ENCODE measurements around the gene MLF1. TPM values are rescaled to one million over a fixed set of nuclear protein-coding genes. Genes with fewer than 3 reads are reported as not detected.

Gene MLF1, protein sequence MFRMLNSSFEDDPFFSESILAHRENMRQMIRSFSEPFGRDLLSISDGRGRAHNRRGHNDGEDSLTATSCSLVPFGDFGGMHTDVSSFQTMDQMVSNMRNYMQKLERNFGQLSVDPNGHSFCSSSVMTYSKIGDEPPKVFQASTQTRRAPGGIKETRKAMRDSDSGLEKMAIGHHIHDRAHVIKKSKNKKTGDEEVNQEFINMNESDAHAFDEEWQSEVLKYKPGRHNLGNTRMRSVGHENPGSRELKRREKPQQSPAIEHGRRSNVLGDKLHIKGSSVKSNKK
- 0.67 TPM for polyA plus RNA-seq (2012; ENCODE audit: low read depth, missing spikeins)

DNA sequence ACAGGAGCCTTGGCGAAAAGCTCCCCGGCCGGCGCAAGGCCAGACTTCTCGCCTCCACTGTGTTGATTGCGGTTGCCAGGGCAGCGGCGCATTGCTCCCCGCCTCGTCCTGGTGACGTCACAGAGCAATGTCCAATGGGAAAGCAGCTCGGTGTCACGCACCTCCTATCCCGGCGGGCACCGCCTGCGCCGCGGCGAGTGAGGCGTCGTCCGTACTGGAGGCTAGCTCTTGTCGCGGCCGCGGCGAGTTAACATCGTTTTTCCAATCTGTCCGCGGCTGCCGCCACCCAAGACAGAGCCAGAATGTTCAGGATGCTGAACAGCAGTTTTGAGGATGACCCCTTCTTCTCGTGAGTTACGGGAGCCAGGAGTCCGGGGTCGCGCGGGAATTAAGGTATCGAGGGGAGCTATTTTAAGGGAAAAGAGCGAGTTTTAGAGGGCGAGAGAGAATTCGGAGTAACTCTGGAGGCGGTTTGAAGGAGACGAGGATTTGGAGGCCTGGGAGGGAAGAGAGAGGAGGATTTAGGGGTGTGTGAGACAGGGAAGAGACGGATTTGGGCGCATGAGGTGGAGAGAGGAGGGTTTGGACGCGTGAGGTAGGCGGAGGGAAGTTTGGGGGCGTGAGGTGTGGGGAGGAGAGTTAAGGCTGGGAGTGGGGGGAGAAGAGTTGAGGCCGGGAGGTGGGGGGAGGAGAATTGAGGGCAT is at the start of gene MLF1:
TSS of gene MLF1 (plus strand) at position 196 of the 704 bp plus-strand sequence. CDS start at position 303, 107 bp downstream.
- DNase-seq (ENCODE audit: insufficient read length, low spot score) (peak; percentile 78), FAIRE-seq (peak; percentile 97)
- no peak for TF ChIP-seq POLR2AphosphoS5 (IDR thresholded peaks at IDR 0.05; ENCODE audit: low read depth, low read length)
- no peak for TF ChIP-seq TAF1 (IDR thresholded peaks at IDR 0.05; ENCODE audit: low read depth, low read length)
- TF ChIP-seq POU2F2 (IDR thresholded peaks at IDR 0.05; ENCODE audit: low read depth, low read length) = no peak
- TF ChIP-seq PAX5 (IDR thresholded peaks at IDR 0.05; ENCODE audit: insufficient read depth, low read length, severe bottlenecking) = no peak
- no peak for TF ChIP-seq SPI1 (IDR thresholded peaks at IDR 0.05; ENCODE audit: low read depth, low read length)
- no peak for TF ChIP-seq POLR2A (IDR thresholded peaks at IDR 0.05; ENCODE audit: low read depth, low read length)

DNA sequence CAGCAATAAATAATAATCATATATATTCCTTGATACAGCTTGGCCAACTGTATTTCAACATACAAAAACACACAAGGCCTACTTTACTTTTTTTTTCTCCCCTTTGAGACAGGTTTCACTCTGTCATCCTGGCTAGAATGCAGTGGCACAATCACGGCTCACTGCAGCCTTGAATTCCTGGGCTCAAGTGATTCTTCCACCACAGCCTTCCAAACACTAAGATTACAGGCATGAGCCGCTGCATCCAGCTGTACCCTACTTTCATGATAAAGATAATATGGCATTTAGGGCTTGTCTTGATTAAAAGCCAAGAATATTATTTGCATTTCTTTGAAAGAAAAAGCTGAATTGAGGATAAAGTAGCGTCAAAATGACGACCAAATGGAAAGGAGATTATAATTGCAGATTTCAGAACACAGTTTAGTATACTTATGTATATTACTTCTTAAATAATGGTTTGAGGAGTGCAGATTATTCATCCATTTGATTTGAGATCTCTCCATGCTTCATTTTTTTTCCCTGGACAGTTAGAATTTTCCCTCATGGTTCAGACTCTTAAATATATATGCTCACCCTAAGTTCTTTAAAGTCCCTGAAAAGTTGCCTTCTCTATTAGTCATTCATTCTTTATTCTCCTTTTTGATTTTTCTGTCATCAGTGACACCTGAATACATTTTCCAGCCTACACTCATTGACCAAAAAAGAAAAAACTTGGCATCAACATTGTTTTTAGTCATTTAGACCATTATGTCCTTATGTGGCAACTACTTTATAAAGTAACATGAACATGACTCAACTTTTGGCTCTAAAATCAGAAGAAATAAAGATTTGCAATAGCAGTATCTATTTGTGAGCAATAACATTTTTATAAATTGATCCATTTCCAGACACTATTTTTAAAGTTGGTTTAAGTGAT is 48.5 kb upstream of the MLF1 start:
- FAIRE-seq (no peak), DNase-seq (ENCODE audit: insufficient read length, low spot score) (no peak)
- no peak for TF ChIP-seq POLR2A (IDR thresholded peaks at IDR 0.05; ENCODE audit: low read depth, low read length)
- no peak for TF ChIP-seq TAF1 (IDR thresholded peaks at IDR 0.05; ENCODE audit: low read depth, low read length)
- TF ChIP-seq PAX5 (IDR thresholded peaks at IDR 0.05; ENCODE audit: insufficient read depth, low read length, severe bottlenecking) = no peak
- TF ChIP-seq SPI1 (IDR thresholded peaks at IDR 0.05; ENCODE audit: low read depth, low read length) = no peak
- no peak for TF ChIP-seq POU2F2 (IDR thresholded peaks at IDR 0.05; ENCODE audit: low read depth, low read length)
- TF ChIP-seq POLR2AphosphoS5 (IDR thresholded peaks at IDR 0.05; ENCODE audit: low read depth, low read length) = no peak

DNA sequence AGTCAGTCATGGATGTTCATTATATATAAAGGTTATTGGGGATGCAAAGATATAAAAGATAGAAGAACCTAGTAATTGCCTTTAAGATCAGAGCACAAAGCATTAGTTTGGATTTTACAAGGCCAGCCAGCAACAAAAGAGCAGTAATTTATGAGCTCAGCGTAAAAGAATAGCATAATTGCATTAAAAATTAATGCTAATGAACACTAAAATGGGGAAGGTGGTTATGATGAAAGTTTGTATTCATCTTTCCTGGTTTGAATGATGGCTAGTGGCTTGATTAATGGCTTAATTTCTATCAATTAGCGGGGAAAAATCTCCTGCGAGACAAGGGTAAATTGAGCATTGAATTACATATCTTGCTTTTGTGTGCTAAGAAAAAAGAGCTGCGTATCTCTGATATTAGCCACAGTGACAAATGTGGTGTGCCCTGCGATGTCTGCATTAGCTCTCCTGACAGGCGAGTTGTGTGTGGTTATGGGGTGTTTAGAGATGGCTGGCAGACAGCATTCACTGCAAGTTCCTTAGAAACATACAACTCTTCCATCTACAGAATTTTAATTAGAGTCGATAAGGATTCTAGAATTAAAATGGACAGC is 42.8 kb upstream of the MLF1 start:
- no peak for FAIRE-seq
- no peak for DNase-seq (ENCODE audit: insufficient read length, low spot score)
- TF ChIP-seq TAF1 (IDR thresholded peaks at IDR 0.05; ENCODE audit: low read depth, low read length) (no peak), SPI1 (IDR thresholded peaks at IDR 0.05; ENCODE audit: low read depth, low read length) (no peak), POLR2AphosphoS5 (IDR thresholded peaks at IDR 0.05; ENCODE audit: low read depth, low read length) (no peak), POLR2A (IDR thresholded peaks at IDR 0.05; ENCODE audit: low read depth, low read length) (no peak), PAX5 (IDR thresholded peaks at IDR 0.05; ENCODE audit: insufficient read depth, low read length, severe bottlenecking) (no peak), POU2F2 (IDR thresholded peaks at IDR 0.05; ENCODE audit: low read depth, low read length) (no peak)

DNA sequence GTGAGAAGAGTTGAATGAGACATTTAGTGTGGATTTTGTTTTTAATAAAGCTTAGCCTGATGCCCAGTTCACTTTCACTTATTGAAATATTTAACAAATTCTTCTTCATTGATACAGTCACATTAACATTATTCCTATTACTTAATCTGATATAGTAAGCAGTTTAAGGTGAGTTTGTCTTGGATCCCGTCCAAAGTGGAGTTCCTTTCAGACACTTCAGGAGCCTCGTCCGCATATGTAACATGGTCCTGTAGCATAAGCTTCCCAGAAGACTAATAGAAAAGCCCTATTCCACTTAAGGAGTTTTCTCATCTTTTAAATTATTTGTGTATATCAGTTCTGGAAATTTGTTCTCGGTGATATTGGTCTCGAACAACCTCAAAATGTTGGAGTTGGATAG is 39.7 kb upstream of the MLF1 start:
- no peak for TF ChIP-seq POU2F2 (IDR thresholded peaks at IDR 0.05; ENCODE audit: low read depth, low read length)
- TF ChIP-seq POLR2AphosphoS5 (IDR thresholded peaks at IDR 0.05; ENCODE audit: low read depth, low read length) = no peak
- TF ChIP-seq POLR2A (IDR thresholded peaks at IDR 0.05; ENCODE audit: low read depth, low read length) = no peak
- no peak for TF ChIP-seq PAX5 (IDR thresholded peaks at IDR 0.05; ENCODE audit: insufficient read depth, low read length, severe bottlenecking)
- no peak for TF ChIP-seq SPI1 (IDR thresholded peaks at IDR 0.05; ENCODE audit: low read depth, low read length)
- no peak for TF ChIP-seq TAF1 (IDR thresholded peaks at IDR 0.05; ENCODE audit: low read depth, low read length)
- FAIRE-seq = no peak
- DNase-seq (ENCODE audit: insufficient read length, low spot score) = no peak

DNA sequence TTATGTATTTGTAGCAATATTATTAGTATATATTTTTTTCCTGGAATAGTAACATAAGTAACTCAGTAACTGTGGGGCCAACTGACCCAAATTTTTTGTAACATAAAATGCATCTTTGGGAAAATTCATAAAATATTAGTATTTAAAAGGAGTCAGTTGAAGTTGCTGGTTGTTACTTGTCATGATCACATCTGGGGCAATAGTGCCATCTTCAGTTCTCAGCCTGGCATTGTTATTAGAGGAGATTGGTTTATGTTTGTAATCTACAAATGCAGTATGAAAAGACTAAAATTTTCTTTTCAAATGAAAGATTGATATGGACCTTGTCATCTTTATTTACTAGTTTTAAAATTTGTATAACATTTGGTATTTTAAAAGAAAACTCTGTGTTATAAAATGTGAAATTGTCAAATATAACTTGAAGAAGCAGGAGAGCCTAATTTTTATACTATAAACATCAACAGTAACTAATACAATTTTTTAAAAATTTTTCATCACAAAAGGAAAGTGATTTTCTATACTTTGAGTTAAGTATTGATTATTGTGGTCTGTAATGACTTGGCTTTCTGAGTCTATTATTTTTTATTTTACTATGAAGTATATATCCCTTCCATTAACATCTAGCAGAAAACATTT is 38.8 kb upstream of the MLF1 start:
- DNase-seq (ENCODE audit: insufficient read length, low spot score) (no peak), FAIRE-seq (no peak)
- TF ChIP-seq PAX5 (IDR thresholded peaks at IDR 0.05; ENCODE audit: insufficient read depth, low read length, severe bottlenecking) (no peak), TAF1 (IDR thresholded peaks at IDR 0.05; ENCODE audit: low read depth, low read length) (no peak), POU2F2 (IDR thresholded peaks at IDR 0.05; ENCODE audit: low read depth, low read length) (no peak), POLR2AphosphoS5 (IDR thresholded peaks at IDR 0.05; ENCODE audit: low read depth, low read length) (no peak), POLR2A (IDR thresholded peaks at IDR 0.05; ENCODE audit: low read depth, low read length) (no peak), SPI1 (IDR thresholded peaks at IDR 0.05; ENCODE audit: low read depth, low read length) (no peak)

DNA sequence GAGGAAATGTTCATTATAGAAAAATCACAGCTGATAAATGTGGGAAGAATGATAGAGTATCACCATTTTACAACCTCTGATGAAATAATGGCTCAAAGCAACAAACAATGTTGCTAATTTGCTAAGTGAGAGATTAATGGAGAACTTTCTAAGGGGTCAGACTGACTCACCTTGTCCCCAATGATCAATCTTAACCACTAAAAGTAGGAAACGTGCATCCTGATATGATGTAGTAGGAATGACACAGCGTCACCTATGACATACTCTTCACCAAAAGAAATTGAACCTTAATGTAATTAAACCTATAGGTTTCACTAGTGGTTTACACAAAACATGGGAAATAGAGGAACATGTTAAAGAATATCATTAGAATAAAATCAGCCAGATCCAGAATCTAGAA is 35.1 kb upstream of the MLF1 start:
- TF ChIP-seq PAX5 (IDR thresholded peaks at IDR 0.05; ENCODE audit: insufficient read depth, low read length, severe bottlenecking) (no peak), POU2F2 (IDR thresholded peaks at IDR 0.05; ENCODE audit: low read depth, low read length) (no peak), POLR2A (IDR thresholded peaks at IDR 0.05; ENCODE audit: low read depth, low read length) (no peak), SPI1 (IDR thresholded peaks at IDR 0.05; ENCODE audit: low read depth, low read length) (no peak), POLR2AphosphoS5 (IDR thresholded peaks at IDR 0.05; ENCODE audit: low read depth, low read length) (no peak), TAF1 (IDR thresholded peaks at IDR 0.05; ENCODE audit: low read depth, low read length) (no peak)
- DNase-seq (ENCODE audit: insufficient read length, low spot score) = no peak
- FAIRE-seq = no peak

DNA sequence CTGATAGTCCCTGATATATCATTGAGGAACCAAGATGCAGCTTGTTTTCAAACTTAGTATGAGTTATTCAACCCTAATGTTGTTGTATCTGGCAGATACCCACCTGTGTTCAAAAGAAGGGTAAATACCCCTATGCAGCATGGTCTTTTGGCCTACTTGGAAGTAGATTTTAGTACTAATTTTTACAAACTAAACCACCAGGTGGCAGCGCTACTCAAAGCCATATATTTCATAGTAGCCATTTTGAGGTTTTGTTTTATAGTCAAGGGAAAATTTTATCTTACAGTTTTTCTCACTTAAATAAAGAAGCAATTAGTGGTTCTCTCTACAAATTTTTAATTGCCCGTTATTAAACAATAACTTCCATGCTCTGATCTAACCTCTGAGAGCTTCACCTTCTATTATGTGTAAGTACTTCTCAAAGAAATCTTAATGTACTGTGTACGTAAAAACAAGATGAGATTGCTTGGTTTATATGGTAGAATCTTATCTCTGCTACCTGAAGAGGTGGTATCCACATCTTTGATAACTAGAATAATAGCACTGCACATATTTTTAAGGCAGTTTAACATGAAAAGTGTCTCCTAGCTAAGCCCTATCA is 31.5 kb upstream of the MLF1 start:
- FAIRE-seq (no peak), DNase-seq (ENCODE audit: insufficient read length, low spot score) (no peak)
- no peak for TF ChIP-seq POLR2A (IDR thresholded peaks at IDR 0.05; ENCODE audit: low read depth, low read length)
- no peak for TF ChIP-seq POLR2AphosphoS5 (IDR thresholded peaks at IDR 0.05; ENCODE audit: low read depth, low read length)
- no peak for TF ChIP-seq SPI1 (IDR thresholded peaks at IDR 0.05; ENCODE audit: low read depth, low read length)
- no peak for TF ChIP-seq POU2F2 (IDR thresholded peaks at IDR 0.05; ENCODE audit: low read depth, low read length)
- no peak for TF ChIP-seq TAF1 (IDR thresholded peaks at IDR 0.05; ENCODE audit: low read depth, low read length)
- no peak for TF ChIP-seq PAX5 (IDR thresholded peaks at IDR 0.05; ENCODE audit: insufficient read depth, low read length, severe bottlenecking)

DNA sequence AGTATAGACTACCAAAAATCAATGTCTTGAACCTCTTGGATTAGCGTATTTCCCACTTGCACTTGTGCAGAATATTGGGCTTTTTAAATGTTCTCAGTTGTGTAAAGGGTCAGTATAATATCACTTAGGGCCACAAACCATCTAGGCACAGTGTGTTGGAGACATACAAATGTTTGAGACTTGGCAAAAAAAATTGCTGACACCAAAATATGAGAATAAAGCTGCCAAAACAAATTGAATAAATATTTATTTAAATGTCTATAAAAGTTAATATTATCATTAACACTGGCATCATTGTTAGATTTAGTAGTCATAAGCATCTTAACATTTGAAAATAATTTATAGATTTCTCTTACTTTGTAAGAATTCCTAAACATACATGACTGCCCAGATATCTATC is 30.9 kb upstream of the MLF1 start:
- TF ChIP-seq SPI1 (IDR thresholded peaks at IDR 0.05; ENCODE audit: low read depth, low read length) (no peak), TAF1 (IDR thresholded peaks at IDR 0.05; ENCODE audit: low read depth, low read length) (no peak), POU2F2 (IDR thresholded peaks at IDR 0.05; ENCODE audit: low read depth, low read length) (no peak), POLR2A (IDR thresholded peaks at IDR 0.05; ENCODE audit: low read depth, low read length) (no peak), PAX5 (IDR thresholded peaks at IDR 0.05; ENCODE audit: insufficient read depth, low read length, severe bottlenecking) (no peak)
- DNase-seq (ENCODE audit: insufficient read length, low spot score) (no peak), FAIRE-seq (no peak)

Measured in GM12891 (cell line).